CD4-positive, CD25-positive, alpha-beta regulatory T cell (primary cell): Measurements from ENCODE around the gene SRGAP3. TPM values are rescaled to one million over a fixed set of nuclear protein-coding genes. Genes with fewer than 3 reads are reported as not detected.

Experiments
- ATAC-seq, 2 donors: fragments of 150-1000 bp; cut with Tn5 transposase; one replicate each; pipeline ENCODE4 v1.10.0; 2021; ENCODE audit warnings: low read depth in 2 of 2, moderate number of reproducible peaks in 2 of 2, moderate library complexity in 1 of 2
- DNase-seq, 3 donors: peaks; one replicate each; pipeline versions ENCODE4 v3.0.0 to v3.0.0-alpha.2; 2012 to 2022; ENCODE audit warnings: mixed read lengths in 1 of 3
- H3K27ac ChIP-seq: one replicate; pipeline ENCODE4 v1.7.0; 2013; ENCODE audit warnings: mild to moderate bottlenecking, low read length; ENCODE audit not compliant: insufficient read depth, poor library complexity, severe bottlenecking
- H3K27me3 ChIP-seq: one replicate; pipeline ENCODE4 v1.7.0; 2013; ENCODE audit warnings: low read length; ENCODE audit not compliant: control insufficient read depth, insufficient read depth
- H3K36me3 ChIP-seq: one replicate; pipeline ENCODE4 v1.7.0; 2013; ENCODE audit warnings: mild to moderate bottlenecking, low read length, moderate library complexity; ENCODE audit not compliant: control insufficient read depth, insufficient read depth
- H3K4me1 ChIP-seq: 2 replicates; pipeline ENCODE4 v1.7.0; 2013; ENCODE audit warnings: mild to moderate bottlenecking, low read length; ENCODE audit not compliant: insufficient read depth, control insufficient read depth, poor library complexity, severe bottlenecking
- H3K4me3 ChIP-seq: one replicate; pipeline ENCODE4 v1.7.0; 2013; ENCODE audit warnings: low read depth, mild to moderate bottlenecking, low read length, moderate library complexity
- H3K9me3 ChIP-seq, 2 experiments: 1 replicate in 1 of 2; 2 replicates in 1 of 2; pipeline ENCODE4 v1.7.0; 2013; ENCODE audit warnings: low read length in 2 of 2, mild to moderate bottlenecking in 1 of 2, moderate library complexity in 1 of 2; ENCODE audit not compliant: control insufficient read depth in 2 of 2
- H3K27ac Mint-ChIP-seq, 3 donors: one replicate each; pipeline ENCODE4 v1.8.0; 2020 to 2022; ENCODE audit warnings: mild to moderate bottlenecking in 3 of 3, mixed read lengths in 3 of 3, moderate library complexity in 2 of 3
- H3K27me3 Mint-ChIP-seq: one replicate; pipeline ENCODE4 v1.8.0; 2022; ENCODE audit warnings: mild to moderate bottlenecking, mixed read lengths
- H3K36me3 Mint-ChIP-seq: one replicate; pipeline ENCODE4 v1.8.0; 2020; ENCODE audit warnings: mixed read lengths
- H3K4me1 Mint-ChIP-seq, 4 donors: one replicate each; pipeline ENCODE4 v1.8.0; 2020 to 2022; ENCODE audit warnings: mixed read lengths in 4 of 4, mild to moderate bottlenecking in 1 of 4
- H3K4me3 Mint-ChIP-seq, 4 donors: one replicate each; pipeline ENCODE4 v1.8.0; 2020 to 2022; ENCODE audit warnings: mild to moderate bottlenecking in 4 of 4, mixed read lengths in 4 of 4, moderate library complexity in 3 of 4
- H3K9me3 Mint-ChIP-seq, 7 donors: one replicate each; pipeline ENCODE4 v1.8.0; 2020 to 2022; ENCODE audit warnings: mixed read lengths in 7 of 7, mild to moderate bottlenecking in 3 of 7, moderate library complexity in 2 of 7
- polyA plus RNA-seq, 4 donors: library from polyadenylated mRNA; unstranded; fragments of 300-500 nt; fragmentation: Illumina TruSeq; gene quantifications; one replicate each; pipeline ENCODE4 v1.2.3, GENCODE V29; 2021
- total RNA-seq: library from RNA; stranded (reverse); gene quantifications from one replicate; pipeline ENCODE4 v1.2.3, GENCODE V29; 2022

SRGAP3 gene
- total and polyA plus RNA-seq, 5 donors from 2014 or later = 1.8 to 8.1 (median 2.8) TPM

DNA sequence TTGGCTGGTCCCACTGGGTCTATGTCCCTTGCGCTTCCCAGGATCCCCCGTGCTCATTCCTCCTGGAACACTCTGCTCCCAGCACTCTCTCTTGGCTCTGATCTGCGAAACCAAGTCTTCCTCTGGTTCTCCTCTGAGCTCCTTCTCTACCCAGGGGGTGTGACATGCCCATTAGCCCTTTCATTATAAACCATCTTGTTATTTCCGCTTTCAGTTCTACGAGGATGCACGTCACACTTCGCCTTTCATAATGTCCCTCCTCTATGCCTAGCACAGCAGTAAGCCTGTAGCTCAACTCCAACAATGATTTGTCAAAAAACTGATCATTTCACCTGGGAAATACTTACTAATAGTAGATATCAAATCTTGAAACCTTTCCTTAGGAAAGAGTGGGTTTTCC, 234.2 kb downstream of the SRGAP3 start:
- DNase-seq (no peak), ATAC-seq (no peak)
- no peaks in the 10 kb centered on the region for H3K27me3 ChIP-seq
- H3K36me3 Mint-ChIP-seq = peaks cover 11% of the 10 kb centered on the region
- H3K27me3 Mint-ChIP-seq = no peaks in the 10 kb centered on the region
- H3K27ac Mint-ChIP-seq = no peak overlapping the region
- H3K9me3 Mint-ChIP-seq = no peaks in the 10 kb centered on the region
- peaks cover 0 to 7% (median 5%) of the 10 kb centered on the region in 4 donors for H3K4me1 Mint-ChIP-seq
- no peak overlapping the region for H3K27ac ChIP-seq
- H3K9me3 ChIP-seq = no peaks in the 10 kb centered on the region
- H3K4me3 ChIP-seq = no peak overlapping the region
- H3K4me1 ChIP-seq = no peaks in the 10 kb centered on the region
- no peaks in the 10 kb centered on the region for H3K36me3 ChIP-seq
- H3K4me3 Mint-ChIP-seq = no peak overlapping the region

DNA sequence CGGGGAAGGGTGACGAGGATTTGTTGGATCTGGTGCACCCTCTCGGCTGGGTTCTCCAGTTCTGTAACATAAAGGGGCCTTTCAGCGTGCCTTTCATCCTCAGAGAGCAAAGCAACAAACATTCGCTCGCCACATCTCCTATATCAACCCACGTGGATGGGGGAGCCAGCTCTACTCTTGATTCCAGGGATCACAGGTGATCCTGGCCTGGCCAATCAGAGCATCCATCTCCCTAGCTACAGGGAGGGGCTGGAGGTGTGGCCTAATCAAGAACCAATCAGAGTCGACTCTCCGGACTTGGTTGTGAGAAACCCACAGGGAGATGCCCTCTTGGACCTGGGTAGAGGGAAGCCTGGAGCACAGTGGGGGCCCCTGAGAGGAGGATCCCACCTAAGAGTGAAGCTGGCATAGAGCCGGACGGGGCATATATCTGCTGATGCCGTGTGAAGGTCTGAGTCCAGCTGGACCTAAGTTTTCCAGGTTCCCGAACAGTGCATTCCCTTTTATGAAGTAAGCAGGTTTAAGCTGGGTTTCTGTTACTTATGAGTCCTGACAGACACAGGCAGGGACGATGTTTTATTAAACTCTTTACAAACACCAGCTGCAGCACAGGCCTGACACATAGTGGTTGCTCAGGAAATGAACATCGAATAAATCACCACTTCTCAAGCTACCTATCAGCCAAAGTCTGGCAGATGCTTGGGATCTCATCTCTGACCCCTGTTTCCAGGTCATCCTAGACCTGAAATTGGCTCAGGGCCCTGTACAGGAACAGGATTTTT, 235.5 kb downstream of the SRGAP3 start:
- H3K27ac Mint-ChIP-seq = no peak overlapping the region
- H3K9me3 ChIP-seq = no peaks in the 10 kb centered on the region
- H3K36me3 Mint-ChIP-seq = peaks cover 14% of the 10 kb centered on the region
- H3K4me3 Mint-ChIP-seq = no peak overlapping the region
- H3K4me3 ChIP-seq = no peak overlapping the region
- DNase-seq (no peak), ATAC-seq (no peak)
- no peaks in the 10 kb centered on the region for H3K36me3 ChIP-seq
- no peaks in the 10 kb centered on the region for H3K9me3 Mint-ChIP-seq
- no peaks in the 10 kb centered on the region for H3K27me3 Mint-ChIP-seq
- H3K27me3 ChIP-seq = no peaks in the 10 kb centered on the region
- H3K4me1 Mint-ChIP-seq = peaks cover 0 to 7% (median 5%) of the 10 kb centered on the region in 4 donors
- H3K4me1 ChIP-seq = no peaks in the 10 kb centered on the region
- no peak overlapping the region for H3K27ac ChIP-seq

DNA sequence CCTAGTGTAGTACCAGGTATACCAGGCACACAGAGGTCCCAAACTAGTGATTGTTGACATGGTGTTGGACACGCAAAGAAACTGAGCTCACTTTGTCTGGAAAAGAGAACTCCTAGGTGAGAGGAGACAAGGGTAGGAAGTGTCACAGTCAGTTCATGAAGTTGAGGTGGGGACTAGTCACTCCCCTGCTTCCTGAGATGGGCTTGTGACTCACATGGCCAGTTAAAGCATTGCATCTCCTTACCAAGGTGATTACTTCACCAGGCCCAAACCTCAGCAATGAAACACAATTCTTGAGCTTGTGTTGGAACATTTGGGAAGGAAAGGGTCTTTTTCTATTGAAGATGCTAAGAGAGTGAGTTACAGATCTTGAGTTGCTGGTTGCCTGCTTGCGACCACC, 236.9 kb downstream of the SRGAP3 start:
- no peaks in the 10 kb centered on the region for H3K9me3 Mint-ChIP-seq
- peak in 1 of 3 donors; percentile 2 for DNase-seq
- no peak for ATAC-seq

DNA sequence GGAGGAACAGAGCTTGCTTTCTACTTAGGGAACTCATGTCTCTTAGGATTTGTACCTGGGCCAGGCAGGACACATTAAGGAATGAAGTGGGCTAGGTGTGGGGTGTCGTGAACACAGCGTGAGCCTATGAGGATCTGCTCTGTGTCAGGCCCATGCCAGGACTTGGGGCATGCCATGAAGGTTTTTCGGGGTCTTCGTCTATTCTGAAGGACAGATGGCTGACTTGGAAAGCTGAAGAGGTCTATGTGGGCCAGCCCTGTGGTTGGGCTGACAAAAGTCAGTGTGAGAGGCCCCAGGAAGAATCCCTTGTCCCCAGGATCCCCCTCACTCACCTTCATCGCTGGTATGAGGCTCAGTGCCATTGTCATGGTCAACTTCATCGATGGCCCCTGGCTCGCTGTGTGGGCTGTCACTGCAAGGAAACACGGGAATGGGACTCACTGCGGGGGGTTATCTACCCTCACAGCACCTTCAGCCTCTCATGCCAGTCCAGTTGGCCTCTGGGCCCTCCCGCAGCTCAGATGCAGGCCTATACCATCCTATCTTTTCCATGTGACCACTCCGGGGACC, 239.4 kb downstream of the SRGAP3 start:
- H3K9me3 ChIP-seq = no peaks in the 10 kb centered on the region
- peaks cover 0 to 7% (median 3%) of the 10 kb centered on the region in 4 donors for H3K4me1 Mint-ChIP-seq
- no peaks in the 10 kb centered on the region for H3K4me1 ChIP-seq
- H3K27me3 ChIP-seq = no peaks in the 10 kb centered on the region
- H3K36me3 Mint-ChIP-seq = peaks cover 20% of the 10 kb centered on the region
- H3K27ac ChIP-seq = no peak overlapping the region
- DNase-seq (no peak), ATAC-seq (no peak)
- H3K9me3 Mint-ChIP-seq = peaks cover 0 to 1% (median 0%) of the 10 kb centered on the region in 7 donors
- H3K27me3 Mint-ChIP-seq = no peaks in the 10 kb centered on the region
- H3K4me3 Mint-ChIP-seq = peak overlapping the region in 1 of 4 donors; percentile 87
- H3K4me3 ChIP-seq = no peak overlapping the region
- no peak overlapping the region for H3K27ac Mint-ChIP-seq
- H3K36me3 ChIP-seq = no peaks in the 10 kb centered on the region

More for the DNA sequence above, 236.9 kb downstream of the SRGAP3 start:
- peaks cover 0 to 7% (median 5%) of the 10 kb centered on the region in 4 donors for H3K4me1 Mint-ChIP-seq
- H3K36me3 Mint-ChIP-seq = peaks cover 24% of the 10 kb centered on the region
- Histone ChIP-seq H3K4me3 (no peak overlapping the region), H3K4me1 (no peaks in the 10 kb centered on the region), H3K27me3 (no peaks in the 10 kb centered on the region), H3K27ac (no peak overlapping the region), H3K36me3 (no peaks in the 10 kb centered on the region), H3K9me3 (no peaks in the 10 kb centered on the region)
- no peaks in the 10 kb centered on the region for H3K27me3 Mint-ChIP-seq
- H3K27ac Mint-ChIP-seq = no peak overlapping the region
- no peak overlapping the region for H3K4me3 Mint-ChIP-seq

DNA sequence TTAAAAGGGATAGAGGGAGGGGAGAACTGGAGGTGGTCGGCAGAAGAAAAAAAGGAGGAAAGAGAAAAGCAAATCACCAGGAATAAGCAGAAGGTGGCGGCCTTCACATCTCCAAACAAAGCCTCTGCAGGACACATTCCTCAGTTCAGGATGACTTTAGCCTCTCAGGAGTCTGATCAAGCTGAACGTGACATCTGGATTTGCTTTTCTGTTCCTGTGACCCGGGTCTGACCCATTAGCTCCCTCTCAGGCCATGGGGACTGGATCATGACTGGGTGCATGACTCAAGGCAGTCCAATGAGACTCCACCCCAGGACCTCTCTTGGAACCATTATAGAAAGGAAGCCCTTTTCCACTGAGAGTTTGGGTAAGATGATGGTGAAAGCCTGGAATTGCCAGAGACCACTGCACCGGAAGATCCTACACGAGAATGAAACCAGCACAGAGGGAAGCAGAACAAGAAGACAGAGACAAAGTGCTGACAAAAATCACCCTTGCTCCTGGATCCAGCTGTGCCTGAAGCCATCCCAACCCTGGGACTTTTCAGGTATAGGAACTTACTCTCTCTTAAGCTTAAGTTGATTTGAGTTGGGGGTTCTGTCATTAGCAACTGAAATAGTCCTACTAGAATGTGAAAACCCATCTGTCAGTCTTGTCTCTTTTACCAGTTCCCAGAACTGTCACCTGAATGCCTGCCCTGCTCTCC, 240.7 kb downstream of the SRGAP3 start:
- no peak overlapping the region for H3K4me3 ChIP-seq
- no peaks in the 10 kb centered on the region for H3K4me1 ChIP-seq
- no peak overlapping the region for H3K27ac ChIP-seq
- ATAC-seq = no peak
- Mint-ChIP-seq H3K4me1 (peaks cover 0 to 7% (median 3%) of the 10 kb centered on the region in 4 donors), H3K27me3 (no peaks in the 10 kb centered on the region), H3K36me3 (peaks cover 19% of the 10 kb centered on the region), H3K27ac (no peak overlapping the region), H3K9me3 (peaks cover 0 to 1% (median 0%) of the 10 kb centered on the region in 7 donors), H3K4me3 (no peak overlapping the region)
- H3K9me3 ChIP-seq = no peaks in the 10 kb centered on the region
- no peaks in the 10 kb centered on the region for H3K36me3 ChIP-seq
- DNase-seq = no peak
- H3K27me3 ChIP-seq = no peaks in the 10 kb centered on the region

DNA sequence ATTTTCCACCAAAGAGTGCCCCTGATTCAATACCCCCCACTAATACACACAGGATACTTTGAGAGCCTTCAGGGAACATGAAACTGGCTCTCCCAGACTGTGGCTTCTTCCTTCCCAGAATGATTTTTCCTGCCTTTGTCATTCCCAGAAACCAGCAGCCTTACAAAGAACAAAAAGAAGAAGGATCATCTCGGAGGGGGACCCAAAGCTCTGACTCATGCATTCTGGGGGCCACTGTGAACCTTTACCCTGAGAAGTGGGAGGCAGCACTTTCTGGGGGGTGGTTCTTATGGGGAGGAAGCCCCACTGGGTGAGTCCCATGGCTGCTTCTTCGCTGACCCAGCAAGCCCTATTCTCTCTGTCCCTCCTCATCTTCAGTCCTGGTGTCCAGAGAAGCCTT, 241.5 kb downstream of the SRGAP3 start:
- Mint-ChIP-seq H3K4me1 (peaks cover 0 to 7% (median 3%) of the 10 kb centered on the region in 4 donors), H3K9me3 (peaks cover 0 to 1% (median 0%) of the 10 kb centered on the region in 7 donors), H3K36me3 (peaks cover 16% of the 10 kb centered on the region), H3K27ac (no peak overlapping the region), H3K27me3 (no peaks in the 10 kb centered on the region), H3K4me3 (no peak overlapping the region)
- no peak for DNase-seq
- Histone ChIP-seq H3K9me3 (no peaks in the 10 kb centered on the region), H3K4me3 (no peak overlapping the region), H3K4me1 (no peaks in the 10 kb centered on the region), H3K27me3 (no peaks in the 10 kb centered on the region), H3K27ac (no peak overlapping the region), H3K36me3 (no peaks in the 10 kb centered on the region)
- no peak for ATAC-seq

DNA sequence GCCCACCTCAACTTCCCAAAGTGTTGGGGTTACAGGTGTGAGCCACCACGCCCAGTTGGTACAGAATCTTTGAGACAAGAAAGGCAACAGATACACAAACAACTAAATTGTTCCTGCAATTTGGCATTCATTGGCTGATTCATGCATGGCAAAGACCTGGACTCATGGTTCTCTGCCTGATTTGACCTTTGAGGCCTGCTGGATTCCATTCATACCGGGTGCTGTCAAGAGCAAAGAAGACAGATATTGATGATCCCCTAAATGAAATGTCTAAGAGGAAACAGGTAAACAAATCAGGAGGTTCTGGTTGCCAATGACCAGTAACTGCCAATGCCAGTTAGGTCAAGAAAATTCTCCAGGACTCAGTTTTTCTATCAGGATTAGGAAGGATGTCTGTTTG, 242.2 kb downstream of the SRGAP3 start:
- Histone ChIP-seq H3K4me1 (no peaks in the 10 kb centered on the region), H3K27ac (no peak overlapping the region), H3K27me3 (no peaks in the 10 kb centered on the region), H3K4me3 (no peak overlapping the region), H3K36me3 (no peaks in the 10 kb centered on the region), H3K9me3 (no peaks in the 10 kb centered on the region)
- DNase-seq (no peak), ATAC-seq (no peak)
- Mint-ChIP-seq H3K36me3 (peaks cover 13% of the 10 kb centered on the region), H3K27me3 (no peaks in the 10 kb centered on the region), H3K4me1 (peaks cover 0 to 5% (median 2%) of the 10 kb centered on the region in 4 donors), H3K4me3 (no peak overlapping the region), H3K9me3 (peaks cover 0 to 1% (median 0%) of the 10 kb centered on the region in 7 donors), H3K27ac (no peak overlapping the region)
